H1 (cell line): Measurements from ENCODE around the gene STK32C. TPM values are rescaled to one million over a fixed set of nuclear protein-coding genes. Genes with fewer than 3 reads are reported as not detected.

Experiments used
- CTCF ChIA-PET: fragments of 300-600 bp; sonication (Branson Sonifier 250); formaldehyde crosslinking; loops from one replicate; lab custom pipeline; 2021; ENCODE audit not compliant: partially characterized antibody; lab: Charles Lee
- POLR2A ChIA-PET: fragments of 300-600 bp; sonication (Branson Sonifier 250); formaldehyde crosslinking; loops from one replicate; lab custom pipeline; 2021; ENCODE audit warnings: inconsistent platforms; ENCODE audit not compliant: partially characterized antibody; lab: Charles Lee
- DNase-seq, 2 experiments: peaks; one replicate each; pipeline versions ENCODE4 v3.0.0 to v3.0.0-alpha.2; 2010 to 2022; ENCODE audit warnings: low spot score in 2 of 2, low read depth in 1 of 2, mixed read lengths in 1 of 2
- FAIRE-seq: peaks from 2 replicates; lab custom pipeline; 2011; peaks lifted over from hg19 to GRCh38; lab: Jason Lieb, UNC
- H2AFZ ChIP-seq: 2 replicates; pipeline ENCODE4 v1.8.1; 2012; ENCODE audit warnings: low read length, inconsistent platforms
- H2AK5ac ChIP-seq: 2 replicates; pipeline ENCODE4 v1.6.1; 2013; ENCODE audit warnings: low read depth, low read length
- H2BK120ac ChIP-seq: replicated peaks from 2 replicates; pipeline ENCODE3; 2013; ENCODE audit warnings: low read depth, low read length, inconsistent platforms
- H2BK12ac ChIP-seq: 2 replicates; pipeline ENCODE4 v1.6.1; 2013; ENCODE audit warnings: low read depth, low read length
- H2BK15ac ChIP-seq: 2 replicates; pipeline ENCODE4 v1.6.1; 2013; ENCODE audit warnings: low read length
- H2BK20ac ChIP-seq: 2 replicates; pipeline ENCODE4 v1.6.1; 2013; ENCODE audit warnings: low read length
- H2BK5ac ChIP-seq: 2 replicates; pipeline ENCODE4 v1.6.1; 2013; ENCODE audit warnings: low read depth, low read length
- H3K14ac ChIP-seq: 2 replicates; pipeline ENCODE4 v1.6.1; 2013; ENCODE audit warnings: inconsistent platforms; ENCODE audit not compliant: insufficient read length
- H3K18ac ChIP-seq: 2 replicates; pipeline ENCODE4 v1.6.1; 2013; ENCODE audit warnings: low read length; ENCODE audit errors: extremely low read depth
- H3K23ac ChIP-seq: 2 replicates; pipeline ENCODE4 v1.6.1; 2013; ENCODE audit warnings: inconsistent platforms; ENCODE audit not compliant: insufficient read length
- H3K23me2 ChIP-seq: 2 replicates; pipeline ENCODE4 v1.6.1; 2013; ENCODE audit warnings: low read depth, low read length
- H3K27ac ChIP-seq: 2 replicates; pipeline ENCODE4 v1.6.1; 2011; ENCODE audit warnings: low read depth, low read length, inconsistent platforms
- H3K27me3 ChIP-seq, 4 experiments: replicated peaks in 1 of 4; 1 replicate in 1 of 4; 2 replicates in 3 of 4; pipeline versions ENCODE4 v1.6.1 to v1.8.1; 2011 to 2013; ENCODE audit warnings: low read length in 3 of 4, mild to moderate bottlenecking in 3 of 4, inconsistent platforms in 2 of 4, mixed read lengths in 2 of 4, moderate library complexity in 1 of 4; ENCODE audit not compliant: control insufficient read depth in 3 of 4, insufficient read depth in 3 of 4; ENCODE audit errors: extremely low read depth in 1 of 4
- H3K36me3 ChIP-seq, 4 experiments: 2 replicates each; pipeline versions ENCODE4 v1.6.1 to v1.8.1; 2011 to 2013; ENCODE audit warnings: mild to moderate bottlenecking in 4 of 4, low read length in 3 of 4, moderate library complexity in 2 of 4, control low read depth in 1 of 4, inconsistent platforms in 1 of 4; ENCODE audit not compliant: insufficient read depth in 4 of 4, control insufficient read depth in 2 of 4
- H3K4ac ChIP-seq: replicated peaks from 2 replicates; pipeline ENCODE3; 2013; ENCODE audit warnings: low read length, low read depth, mixed read lengths, inconsistent platforms; ENCODE audit not compliant: insufficient read length
- H3K4me1 ChIP-seq, 4 experiments: replicated peaks in 1 of 4; 1 replicate in 1 of 4; 2 replicates in 3 of 4; pipeline versions ENCODE4 v1.6.1 to v1.8.1; 2011 to 2013; ENCODE audit warnings: low read length in 3 of 4, inconsistent platforms in 2 of 4, mixed read lengths in 1 of 4; ENCODE audit not compliant: insufficient read depth in 4 of 4, control insufficient read depth in 3 of 4
- H3K4me2 ChIP-seq, 2 experiments: 2 replicates each; pipeline versions ENCODE4 v1.6.1 to v1.8.1; 2011 to 2013; ENCODE audit warnings: low read depth in 2 of 2, low read length in 2 of 2, control low read depth in 1 of 2, inconsistent platforms in 1 of 2, mild to moderate bottlenecking in 1 of 2; ENCODE audit not compliant: insufficient read depth in 1 of 2
- H3K4me3 ChIP-seq, 4 experiments: fragments of 200-600, 300-600 bp in 1 of 4; sonication (generic), shearing (Covaris generic), sonication (Bioruptor Twin) in 1 of 4; 2 replicates each; pipeline versions ENCODE4 v1.5.1 to v1.8.1; 2011 to 2016; ENCODE audit warnings: low read length in 4 of 4, low read depth in 3 of 4, control low read depth in 2 of 4, inconsistent platforms in 2 of 4, mild to moderate bottlenecking in 2 of 4, mixed read lengths in 1 of 4, moderate library complexity in 1 of 4; ENCODE audit not compliant: insufficient read depth in 2 of 4; ENCODE audit errors: extremely low read depth in 1 of 4
- H3K56ac ChIP-seq: replicated peaks from 2 replicates; pipeline ENCODE3; 2013; ENCODE audit warnings: low read depth, mild to moderate bottlenecking, mixed read lengths, low read length, inconsistent platforms; ENCODE audit not compliant: insufficient read length
- H3K79me1 ChIP-seq: 2 replicates; pipeline ENCODE4 v1.6.1; 2013; ENCODE audit warnings: low read depth, low read length, control low read depth
- H3K79me2 ChIP-seq, 2 experiments: 2 replicates each; pipeline versions ENCODE4 v1.6.1 to v1.8.1; 2012 to 2013; ENCODE audit warnings: low read length in 2 of 2, mild to moderate bottlenecking in 2 of 2, inconsistent platforms in 1 of 2; ENCODE audit not compliant: insufficient read depth in 2 of 2, control insufficient read depth in 1 of 2
- H3K9ac ChIP-seq, 4 experiments: replicated peaks in 1 of 4; 1 replicate in 1 of 4; 2 replicates in 3 of 4; pipeline versions ENCODE4 v1.6.1 to v1.8.1; 2011 to 2013; ENCODE audit warnings: low read depth in 3 of 4, low read length in 3 of 4, control low read depth in 2 of 4, mild to moderate bottlenecking in 2 of 4, moderate library complexity in 2 of 4, inconsistent platforms in 1 of 4; ENCODE audit errors: extremely low read depth in 1 of 4
- H3K9me3 ChIP-seq, 2 experiments: 2 replicates each; pipeline versions ENCODE4 v1.6.1 to v1.8.1; 2012 to 2013; ENCODE audit warnings: mild to moderate bottlenecking in 2 of 2, moderate library complexity in 2 of 2, control low read depth in 1 of 2, inconsistent platforms in 1 of 2, low read depth in 1 of 2, low read length in 1 of 2, mixed read lengths in 1 of 2; ENCODE audit not compliant: insufficient read depth in 2 of 2
- H4K20me1 ChIP-seq, 2 experiments: replicated peaks in 1 of 2; 2 replicates each; pipeline versions ENCODE3 to v1.8.1; 2011 to 2013; ENCODE audit warnings: inconsistent platforms in 2 of 2, low read length in 2 of 2, mild to moderate bottlenecking in 1 of 2; ENCODE audit not compliant: insufficient read depth in 2 of 2, control insufficient read depth in 1 of 2
- H4K5ac ChIP-seq: 2 replicates; pipeline ENCODE4 v1.6.1; 2013; ENCODE audit warnings: low read length, low read depth, mixed read lengths, inconsistent platforms; ENCODE audit not compliant: insufficient read length
- H4K8ac ChIP-seq: 2 replicates; pipeline ENCODE4 v1.8.0; 2013; ENCODE audit warnings: mild to moderate bottlenecking, moderate library complexity, low read length, inconsistent platforms; ENCODE audit not compliant: insufficient read depth; ENCODE audit errors: extremely low read depth
- H4K91ac ChIP-seq: replicated peaks from 2 replicates; pipeline ENCODE3; 2013; ENCODE audit warnings: low read length, mixed read lengths, inconsistent platforms; ENCODE audit not compliant: insufficient read length
- ATF2 ChIP-seq: IDR thresholded peaks from 2 replicates; pipeline ENCODE4 v1.6.1; 2012; ENCODE audit warnings: low read length, inconsistent platforms
- BACH1 ChIP-seq: IDR thresholded peaks from 2 replicates; pipeline ENCODE4 v1.6.1; 2012; ENCODE audit warnings: low read length, improper control_type of control experiment
- BRCA1 ChIP-seq: IDR thresholded peaks from 2 replicates; pipeline ENCODE4 v1.6.1; 2012; ENCODE audit warnings: low read depth, low read length, improper control_type of control experiment
- CHD2 ChIP-seq: IDR thresholded peaks from 2 replicates; pipeline ENCODE4 v1.6.1; 2012; ENCODE audit warnings: low read length, improper control_type of control experiment
- GTF2F1 ChIP-seq: IDR thresholded peaks from 2 replicates; pipeline ENCODE4 v1.6.1; 2012; ENCODE audit warnings: low read depth, low read length, improper control_type of control experiment, borderline replicate concordance
- JUND ChIP-seq: IDR thresholded peaks from 2 replicates; pipeline ENCODE4 v1.6.1; 2011; ENCODE audit warnings: mild to moderate bottlenecking, improper control_type of control experiment, low read length
- MAFK ChIP-seq: IDR thresholded peaks from 2 replicates; pipeline ENCODE4 v1.6.1; 2012; ENCODE audit warnings: low read depth, mild to moderate bottlenecking, improper control_type of control experiment, low read length
- NANOG ChIP-seq: IDR thresholded peaks from 2 replicates; pipeline ENCODE4 v1.6.1; 2011; ENCODE audit warnings: low read length, low read depth, mild to moderate bottlenecking, inconsistent platforms; ENCODE audit not compliant: insufficient read depth, poor library complexity, severe bottlenecking
- PHF8 ChIP-seq: fragments of 200-600 bp; sonication (generic); conservative IDR thresholded peaks from 2 replicates; pipeline ENCODE4 v1.7.1; 2012; ENCODE audit warnings: low read depth, mild to moderate bottlenecking, inconsistent platforms, low read length, moderate library complexity
- SUZ12 ChIP-seq: fragments of 200-600 bp; sonication (generic); IDR thresholded peaks from 2 replicates; pipeline ENCODE4 v1.6.1; 2012; ENCODE audit warnings: mild to moderate bottlenecking, inconsistent platforms, low read length, moderate library complexity, mixed read lengths
- TAF1 ChIP-seq: IDR thresholded peaks from 2 replicates; pipeline ENCODE4 v1.6.1; 2011; ENCODE audit warnings: mild to moderate bottlenecking, low read depth, low read length
- TAF7 ChIP-seq: optimal IDR thresholded peaks from 2 replicates; pipeline ENCODE3; 2011; ENCODE audit warnings: low read depth, mild to moderate bottlenecking, inconsistent platforms, low read length, moderate library complexity, borderline replicate concordance
- TBP ChIP-seq: IDR thresholded peaks from 2 replicates; pipeline ENCODE4 v1.6.1; 2011; ENCODE audit warnings: low read depth, low read length, improper control_type of control experiment
- WGBS, 2 experiments: shearing (Covaris generic) in 1 of 2; methylation state at CpG; one replicate each; pipeline versions ENCODE4 v1.1.6 to v1.1.7; 2013 to 2015; ENCODE audit warnings: low lambda C conversion rate in 2 of 2, mixed read lengths in 2 of 2, inconsistent platforms in 1 of 2, low coverage in 1 of 2, missing lambda C conversion rate in 1 of 2; ENCODE audit not compliant: insufficient replicate concordance in 2 of 2, insufficient coverage in 1 of 2, insufficient read length in 1 of 2; ENCODE audit errors: extremely low coverage in 1 of 2, missing lambda C conversion rate in 1 of 2; 5-methylcytosine and 5-hydroxymethylcytosine counted together
- polyA plus RNA-seq, 7 experiments: library from polyadenylated mRNA; depleted of rRNA in 3 of 7; stranded (reverse) in 5 of 7; unstranded in 2 of 7; fragments of >200 nt in 5 of 7; fragments of 200-250 nt in 2 of 7; gene quantifications; 1 replicate in 5 of 7; 2 replicates in 1 of 7; 4 replicates in 1 of 7; pipeline versions ENCODE4 v1.2.1 to v1.2.3, GENCODE V29; 2011 to 2013; ENCODE audit warnings: missing spikeins in 2 of 7, mixed read lengths in 2 of 7
- total RNA-seq: library from RNA; stranded (reverse); fragmentation: NEBNext Ultra II Directional; extraction: Animal tissue kit (Norgen Biotek cat#: 25700); gene quantifications from 2 replicates; pipeline ENCODE4 v1.2.1, GENCODE V29; 2021

The STK32C gene
- total and polyA plus RNA-seq, 2 of the 8 experiments (the other 6 are each of a cell fraction or from before 2014, with no cell fraction given), result 10.6 to 15.6 TPM

GRCh38 chr10:132246296-132246695, 61.5 kb downstream of the STK32C start:
- no peak overlapping the region for H2BK5ac ChIP-seq
- no peaks in the 10 kb centered on the region; a peak in 1 of 7 replicates for H3K27me3 ChIP-seq
- no peaks in the 10 kb centered on the region for H3K9me3 ChIP-seq
- no peak overlapping the region for H2AFZ ChIP-seq
- ChIA-PET CTCF (interaction anchor here (0.7 to 1.5 kb wide), 5 partner anchors 9 to 27 kb away, joined by 3 to 5 read pairs (median 3); no protein-coding TSS in a partner anchor), POLR2A (interaction anchor here (0.7 to 1.5 kb wide), 2 partner anchors 10 to 32 kb away, joined by 3 read pairs; no protein-coding TSS in a partner anchor)
- no peaks in the 10 kb centered on the region for H3K79me2 ChIP-seq
- no peak overlapping the region for H4K5ac ChIP-seq
- DNase-seq (no peak), FAIRE-seq (no peak)
- no peak overlapping the region for H3K18ac ChIP-seq
- H3K4me2 ChIP-seq, result no peak overlapping the region
- no peak overlapping the region for H3K14ac ChIP-seq
- H2BK15ac ChIP-seq, result no peak overlapping the region
- no peak overlapping the region for H2BK20ac ChIP-seq
- 91% methylated on average over 13 of the region's 13 CpGs; no CpG with 5 or more reads in 1 of the 2 experiments for WGBS, 2 experiments
- no peak overlapping the region for H3K56ac ChIP-seq
- no peak overlapping the region for H3K4me3 ChIP-seq
- H3K36me3 ChIP-seq, result no peaks in the 10 kb centered on the region
- peaks cover 0 to 8% (median 3%) of the 10 kb centered on the region in 4 experiments; a peak in 4 of 7 replicates for H3K4me1 ChIP-seq
- H3K4ac ChIP-seq, result no peak overlapping the region
- TF ChIP-seq BRCA1 (no peak), GTF2F1 (no peak), NANOG (no peak), BACH1 (no peak), SUZ12 (no peak), PHF8 (no peak), TBP (no peak), TAF7 (no peak), CHD2 (no peak), ATF2 (no peak), MAFK (no peak), JUND (no peak), TAF1 (no peak)
- no peaks in the 10 kb centered on the region for H3K79me1 ChIP-seq
- H2AK5ac ChIP-seq, result no peak overlapping the region
- no peak overlapping the region for H3K23ac ChIP-seq
- H3K27ac ChIP-seq, result no peak overlapping the region
- 0 out of 2 replicates have a peak overlapping the region, but pooled peaks have one; percentile 46 for H4K8ac ChIP-seq
- peaks cover 0 to 1% of the 10 kb centered on the region in 2 experiments for H4K20me1 ChIP-seq
- H3K9ac ChIP-seq, result no peak overlapping the region
- no peak overlapping the region for H4K91ac ChIP-seq
- no peak overlapping the region for H2BK120ac ChIP-seq
- no peak overlapping the region for H2BK12ac ChIP-seq
- peaks cover 2% of the 10 kb centered on the region; the same call in 1 of the 2 replicates for H3K23me2 ChIP-seq
